GM12892 (cell line): Measurements from ENCODE around the gene FAM177B.
"Not testable (repeated sequence)": the region's sequence is repeated elsewhere in the genome, so short reads cannot be mapped to it uniquely, and the experiment has no call there.

Experiments
- DNase-seq: peaks from one replicate; pipeline ENCODE4 v3.0.0; 2011; ENCODE audit not compliant: insufficient read length
- FAIRE-seq: peaks from 2 replicates; lab custom pipeline; 2011; peaks lifted over from hg19 to GRCh38; lab: Jason Lieb, UNC
- POLR2A ChIP-seq: IDR thresholded peaks from 2 replicates; pipeline ENCODE4 v1.6.1; 2011; ENCODE audit warnings: low read depth, low read length, control low read depth
- POLR2AphosphoS5 ChIP-seq: IDR thresholded peaks from 2 replicates; pipeline ENCODE4 v1.6.1; 2011; ENCODE audit warnings: low read depth, low read length, control low read depth
- TAF1 ChIP-seq: IDR thresholded peaks from 2 replicates; pipeline ENCODE4 v1.6.1; 2011; ENCODE audit warnings: low read depth, mild to moderate bottlenecking, control low read depth, low read length, borderline replicate concordance

The FAM177B gene

DNA sequence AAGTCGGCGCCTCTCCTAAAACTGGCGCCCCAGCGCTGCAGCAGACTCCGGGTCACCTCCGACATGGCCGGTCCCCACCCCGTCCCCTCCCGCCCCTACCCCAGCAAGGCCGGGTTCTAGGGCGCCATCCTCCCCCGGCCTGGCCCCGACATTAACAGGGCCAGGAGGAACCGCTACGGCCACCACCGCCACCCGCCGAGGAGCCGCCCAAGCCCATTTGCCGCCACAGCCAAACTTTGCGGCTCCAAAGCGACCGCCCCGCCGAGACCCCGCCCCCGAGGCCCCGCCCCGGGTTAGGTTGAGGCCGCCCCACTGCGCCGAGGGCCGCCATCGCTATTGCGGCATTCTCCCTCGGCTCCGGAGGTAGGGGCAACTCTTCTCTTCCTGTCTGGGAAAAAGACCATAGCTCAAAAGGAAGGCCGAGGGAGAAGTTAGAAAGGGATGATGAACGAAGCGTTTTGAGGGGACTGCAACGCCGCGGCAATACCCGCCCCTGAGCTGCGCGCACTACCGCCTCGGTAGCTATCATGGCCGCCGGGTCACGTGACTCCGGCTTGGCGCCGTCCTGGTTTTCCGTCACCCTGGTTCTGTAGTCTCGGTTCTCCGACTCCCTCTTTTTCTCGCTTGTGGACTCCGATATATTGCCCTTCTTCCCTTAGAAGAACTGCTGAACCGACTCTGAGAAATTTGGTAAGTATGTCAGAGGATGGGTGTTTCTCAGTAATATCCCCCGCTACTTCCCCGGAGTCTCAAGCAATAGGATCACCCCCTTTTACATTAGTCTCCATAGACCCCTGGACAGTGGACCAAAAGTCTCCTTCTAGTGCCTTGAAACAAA is 24.5 kb upstream of the FAM177B start, which contains the start of the genes AIDA and BROX:
Gene AIDA, minus strand, starts transcription at position 239 of the 838 bp plus-strand sequence. Its CDS starts 174 bp downstream, at position 65.
Gene BROX, plus strand, starts transcription at position 312 of the 838 bp plus-strand sequence. CDS start 3,136 bp downstream, outside the sequence.
- DNase-seq (peak; percentile 77), FAIRE-seq (peak; percentile 88)
- TF ChIP-seq POLR2AphosphoS5: no peak
- peak; percentile 56; the same call in 1 of the 2 replicates for TF ChIP-seq POLR2A

DNA sequence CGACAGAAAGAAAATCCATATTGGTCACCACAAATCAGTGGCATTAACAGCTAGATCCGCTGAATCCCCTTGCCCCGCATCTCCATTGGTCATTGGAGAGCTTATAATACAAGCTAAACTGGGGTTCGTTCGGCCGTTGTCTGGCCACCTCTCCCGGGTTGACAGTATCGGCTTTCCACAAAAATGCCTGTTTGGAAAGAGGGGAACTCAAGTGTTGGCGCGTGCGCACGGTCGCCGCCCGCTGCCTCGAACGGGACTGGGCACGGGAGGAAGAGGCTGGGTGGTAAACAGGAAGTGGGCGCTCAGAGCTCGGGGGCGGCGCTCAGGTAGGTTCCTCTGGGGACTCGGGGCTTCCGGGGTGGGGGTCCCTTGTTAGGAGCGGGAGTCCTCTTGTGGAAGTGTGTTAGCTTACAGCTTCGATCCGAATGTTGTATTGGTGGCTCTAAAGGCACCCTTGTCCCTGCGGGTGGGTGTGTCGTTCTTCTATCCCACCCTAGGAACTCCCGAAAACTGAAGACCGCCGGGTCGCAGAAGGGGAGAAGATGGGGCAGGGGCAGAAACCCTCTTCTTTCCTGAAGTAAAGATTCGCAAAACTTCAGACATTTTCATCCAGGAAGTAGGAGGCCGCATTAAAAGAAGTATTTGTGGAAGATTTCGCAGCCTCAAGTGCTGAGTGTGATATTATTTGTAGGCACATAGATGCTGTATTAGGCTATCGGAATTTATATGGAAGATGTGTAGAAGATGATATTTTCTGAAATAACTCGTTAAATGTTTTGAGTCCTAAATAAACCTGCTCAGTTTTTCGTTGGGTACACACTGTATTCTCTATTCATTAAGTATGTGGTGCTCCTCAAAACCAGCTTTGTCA is 23.7 kb upstream of the FAM177B start:
- peak; percentile 84 for TF ChIP-seq TAF1
- TF ChIP-seq POLR2A: peak; percentile 62
- TF ChIP-seq POLR2AphosphoS5: no peak
- FAIRE-seq (peak; percentile 97), DNase-seq (peak; percentile 60)

DNA sequence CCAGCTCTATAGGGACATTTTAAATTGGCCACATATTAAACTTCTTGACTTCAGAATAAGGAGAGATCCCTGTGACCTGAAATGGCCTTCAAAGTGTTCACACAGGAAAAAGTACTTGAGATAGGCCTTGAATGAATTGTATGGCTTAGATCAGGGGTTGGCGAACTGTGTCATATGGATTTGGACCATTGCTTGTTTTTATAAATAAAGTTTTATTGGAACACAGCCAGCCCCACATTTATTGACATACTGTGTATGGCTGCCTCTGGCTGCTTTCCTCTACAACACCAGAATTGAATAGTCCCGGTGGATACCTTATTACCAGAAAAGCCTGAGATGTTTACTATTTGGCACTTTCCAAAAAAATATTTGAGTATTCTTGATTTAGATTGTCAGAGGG is 20.6 kb upstream of the FAM177B start:
- FAIRE-seq: no peak

DNA sequence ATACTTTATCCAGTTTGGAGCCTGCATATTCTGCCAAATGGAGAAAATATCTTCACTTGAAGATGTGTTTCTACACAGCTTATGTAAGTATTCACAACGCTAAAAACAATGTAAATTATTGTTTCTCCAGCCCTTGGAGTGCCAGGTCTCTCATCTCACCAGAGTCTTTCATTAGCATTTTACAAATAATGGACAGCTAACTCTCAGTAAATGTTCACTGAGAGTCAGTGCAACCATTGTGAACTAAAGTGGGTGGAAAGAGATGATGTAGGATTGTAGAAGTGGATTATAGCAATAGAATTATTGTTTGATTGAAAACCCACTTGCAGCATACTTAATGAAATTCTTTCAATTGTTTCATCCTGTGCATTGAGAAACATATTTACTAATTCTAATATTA is 8.3 kb upstream of the FAM177B start:
- DNase-seq: no peak
- TF ChIP-seq POLR2A (no peak), TAF1 (no peak), POLR2AphosphoS5 (no peak)
- FAIRE-seq: peak; percentile 42

More for the DNA sequence above, 20.6 kb upstream of the FAM177B start:
- no peak for TF ChIP-seq POLR2A
- no peak for TF ChIP-seq POLR2AphosphoS5
- no peak for TF ChIP-seq TAF1
- no peak for DNase-seq

DNA sequence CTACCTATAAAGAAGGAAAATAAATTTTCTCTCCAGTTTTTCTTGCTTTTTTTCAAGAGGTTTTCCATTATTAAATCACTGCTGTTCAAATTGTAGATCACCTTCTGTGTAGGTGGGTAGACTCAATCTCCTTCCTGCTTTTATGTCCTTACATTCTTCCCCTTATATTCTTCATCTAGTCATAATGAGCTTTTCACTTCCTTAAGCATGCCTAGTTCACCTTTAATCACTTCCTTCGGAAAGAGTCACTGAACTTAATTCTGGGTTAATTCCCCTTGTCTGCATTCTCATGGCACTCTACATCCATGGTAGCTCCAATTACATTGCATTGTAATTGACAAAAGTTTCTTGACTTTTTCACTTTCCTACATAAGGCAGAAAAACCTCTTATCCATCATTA is 6.1 kb upstream of the FAM177B start:
- FAIRE-seq: peak; percentile 9
- TF ChIP-seq POLR2A: no peak
- TF ChIP-seq TAF1: no peak
- no peak for TF ChIP-seq POLR2AphosphoS5

GRCh38 chr1:222732216-222733159 is 4.5 kb upstream of the FAM177B start:
- TF ChIP-seq POLR2A: no peak
- FAIRE-seq (peak; percentile 84), DNase-seq (peak; percentile 13)

More for the DNA sequence above, 6.1 kb upstream of the FAM177B start:
- no peak for DNase-seq

- FAIRE-seq: no peak
- TF ChIP-seq TAF1 (no peak), POLR2AphosphoS5 (no peak), POLR2A (no peak)
Measured at GRCh38 chr1:222734740-222735139, 2.3 kb upstream of the FAM177B start.

GRCh38 chr1:222736470-222736869 is 532 bp upstream of the FAM177B start:
- FAIRE-seq (no peak), DNase-seq (no peak)
- TF ChIP-seq POLR2A (no peak), TAF1 (no peak), POLR2AphosphoS5 (no peak)

More at GRCh38 chr1:222734740-222735139, 2.3 kb upstream of the FAM177B start:
- DNase-seq: no peak

DNA sequence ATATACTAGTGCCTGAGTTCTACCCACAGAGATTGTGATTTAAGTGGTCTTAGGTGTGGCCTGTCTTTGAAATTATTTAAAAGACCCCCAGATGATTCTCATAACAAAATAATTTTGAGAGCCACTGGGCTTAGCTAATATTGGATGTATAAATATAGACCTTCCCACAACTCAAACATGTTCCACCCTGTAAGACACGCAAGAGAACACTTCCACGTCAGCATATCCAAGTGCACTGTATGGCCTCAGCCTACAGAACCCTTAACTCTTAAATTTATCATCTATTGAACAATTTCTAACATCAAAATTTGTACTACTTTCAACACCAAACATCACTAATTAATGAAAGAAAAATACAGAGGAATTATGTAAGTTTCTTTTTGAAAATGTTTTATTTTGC is 2.5 kb downstream of the FAM177B start:
- no peak for FAIRE-seq
- DNase-seq: no peak
- TF ChIP-seq POLR2A: no peak
- no peak for TF ChIP-seq TAF1
- TF ChIP-seq POLR2AphosphoS5: no peak

DNA sequence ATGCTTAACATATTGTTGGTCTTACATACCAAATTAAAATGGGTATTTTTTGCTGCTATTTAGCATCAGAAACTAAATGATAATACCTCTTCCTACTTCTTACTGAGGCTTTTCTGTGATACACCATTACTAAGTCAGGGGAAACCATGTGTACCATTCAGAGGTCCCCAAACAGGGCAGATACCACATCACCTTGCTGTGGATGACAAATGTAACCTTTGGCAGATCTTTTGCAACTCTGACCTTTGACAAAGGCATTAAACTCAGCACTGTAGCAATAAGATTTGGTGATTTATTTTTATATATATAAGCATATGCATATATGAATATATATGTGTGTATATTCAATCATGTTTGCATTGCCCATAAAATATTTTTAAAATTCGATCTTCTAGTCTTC is 2.9 kb downstream of the FAM177B start:
- FAIRE-seq (peak; percentile 38), DNase-seq (no peak)
- TF ChIP-seq POLR2AphosphoS5 (no peak), TAF1 (no peak), POLR2A (no peak)

- DNase-seq, FAIRE-seq: not testable (repeated sequence)
Measured at GRCh38 chr1:222741630-222742457, 4.8 kb downstream of the FAM177B start.
